Endothelial cell of umbilical vein (primary cell): Measurements from ENCODE around the gene ACOT7. TPM values are rescaled to one million over a fixed set of nuclear protein-coding genes. Genes with fewer than 3 reads are reported as not detected.

Source experiments
- BruUV-seq: library from RNA; stranded (reverse); fragments of 400-500 nt; replicated peaks from 2 replicates; lab custom pipeline; 2021; lab: Mats Ljungman, UMichigan
- CTCF ChIA-PET: fragments of 300-600, 350-600 bp; sonication (Branson Sonifier 250); formaldehyde crosslinking; loops from one replicate; lab custom pipeline; 2021; ENCODE audit warnings: antibody characterized with exemption, inconsistent platforms; lab: Charles Lee
- POLR2A ChIA-PET: fragments of 300-600, 350-600 bp; sonication (Branson Sonifier 250); formaldehyde crosslinking; loops from one replicate; lab custom pipeline; 2021; ENCODE audit warnings: antibody characterized with exemption, inconsistent platforms; lab: Charles Lee
- DNase-seq: peaks from one replicate; pipeline ENCODE4 v3.0.0-alpha.2; 2011; ENCODE audit warnings: low read depth, low spot score
- FAIRE-seq: peaks from 2 replicates; lab custom pipeline; 2011; peaks lifted over from hg19 to GRCh38; lab: Jason Lieb, UNC
- H2AFZ ChIP-seq: 2 replicates; pipeline ENCODE4 v1.6.0; 2012; ENCODE audit warnings: low read depth, low read length, control low read depth, inconsistent platforms
- H3K27ac ChIP-seq: 2 replicates; pipeline ENCODE4 v1.5.1; 2011; ENCODE audit warnings: low read depth, mild to moderate bottlenecking, control low read depth, low read length, moderate library complexity; ENCODE audit not compliant: insufficient read depth
- H3K27me3 ChIP-seq, 2 experiments: 2 replicates each; pipeline versions ENCODE4 v1.6.0 to v1.6.1; 2011; ENCODE audit warnings: low read length in 2 of 2, mixed read lengths in 1 of 2; ENCODE audit not compliant: control insufficient read depth in 2 of 2, insufficient read depth in 2 of 2
- H3K36me3 ChIP-seq, 2 experiments: 2 replicates in 1 of 2; 3 replicates in 1 of 2; pipeline ENCODE4 v1.5.1; 2011; ENCODE audit warnings: low read length in 2 of 2, mild to moderate bottlenecking in 1 of 2, moderate library complexity in 1 of 2; ENCODE audit not compliant: control insufficient read depth in 2 of 2, insufficient read depth in 2 of 2; ENCODE audit errors: extremely low read depth in 1 of 2
- H3K4me1 ChIP-seq: 3 replicates; pipeline ENCODE4 v1.5.1; 2011; ENCODE audit warnings: mild to moderate bottlenecking, low read length; ENCODE audit not compliant: control insufficient read depth, insufficient read depth; ENCODE audit errors: extremely low read depth
- H3K4me2 ChIP-seq: 2 replicates; pipeline ENCODE4 v1.6.1; 2011; ENCODE audit warnings: low read length, control low read depth, mixed read lengths; ENCODE audit not compliant: insufficient read depth
- H3K4me3 ChIP-seq, 3 experiments: fragments of 200-600 bp in 1 of 3; sonication (generic), shearing (Covaris generic) in 1 of 3; replicated peaks in 1 of 3; 2 replicates each; pipeline ENCODE4 v1.5.1; 2011 to 2016; ENCODE audit warnings: control low read depth in 3 of 3, low read length in 3 of 3, mild to moderate bottlenecking in 2 of 3, inconsistent platforms in 1 of 3, low read depth in 1 of 3, moderate library complexity in 1 of 3; ENCODE audit not compliant: insufficient read depth in 1 of 3
- H3K79me2 ChIP-seq: 2 replicates; pipeline ENCODE4 v1.6.0; 2012; ENCODE audit warnings: low read length, inconsistent platforms; ENCODE audit not compliant: control insufficient read depth, insufficient read depth
- H3K9ac ChIP-seq: replicated peaks from 2 replicates; pipeline ENCODE3; 2011; ENCODE audit warnings: low read length, control low read depth; ENCODE audit not compliant: insufficient read depth; ENCODE audit errors: extremely low read depth
- H3K9me1 ChIP-seq: replicated peaks from 3 replicates; pipeline ENCODE4 v1.6.0; 2011; ENCODE audit warnings: mild to moderate bottlenecking, low read length; ENCODE audit not compliant: control insufficient read depth, insufficient read depth; ENCODE audit errors: extremely low read depth
- H3K9me3 ChIP-seq: replicated peaks from 2 replicates; pipeline ENCODE4 v1.5.1; 2012; ENCODE audit warnings: low read length, inconsistent platforms; ENCODE audit not compliant: control insufficient read depth, insufficient read depth
- H4K20me1 ChIP-seq: replicated peaks from 2 replicates; pipeline ENCODE3; 2011; ENCODE audit warnings: mild to moderate bottlenecking, low read length; ENCODE audit not compliant: control insufficient read depth, insufficient read depth; ENCODE audit errors: extremely low read depth
- CTCF ChIP-seq, 2 donors: IDR thresholded peaks; 1 replicate in 1 of 2; 2 replicates in 1 of 2; pipeline ENCODE4 v1.5.1; 2011; ENCODE audit warnings: low read length in 2 of 2, mild to moderate bottlenecking in 2 of 2, moderate library complexity in 2 of 2, control low read depth in 1 of 2, inconsistent platforms in 1 of 2, low read depth in 1 of 2; ENCODE audit not compliant: insufficient read depth in 1 of 2; ENCODE audit errors: extremely low read depth in 1 of 2
- EZH2 ChIP-seq: IDR thresholded peaks from 2 replicates; pipeline ENCODE4 v1.6.1; 2012; ENCODE audit warnings: borderline replicate concordance, low read depth, mild to moderate bottlenecking, moderate library complexity, low read length, inconsistent platforms; ENCODE audit not compliant: severe bottlenecking
- FOS ChIP-seq: IDR thresholded peaks from 2 replicates; pipeline ENCODE4 v1.6.1; 2011; ENCODE audit warnings: mild to moderate bottlenecking, low read length, moderate library complexity, borderline replicate concordance; ENCODE audit not compliant: insufficient read depth
- GATA2 ChIP-seq: IDR thresholded peaks from 2 replicates; pipeline ENCODE4 v1.7.0; 2011; ENCODE audit warnings: low read depth, mild to moderate bottlenecking, moderate library complexity, mixed read lengths, low read length; ENCODE audit not compliant: insufficient read length, insufficient read depth
- JUN ChIP-seq: IDR thresholded peaks from 2 replicates; pipeline ENCODE4 v1.6.1; 2011; ENCODE audit warnings: borderline replicate concordance, low read depth; ENCODE audit not compliant: insufficient read length, insufficient read depth
- MAX ChIP-seq: IDR thresholded peaks from 2 replicates; pipeline ENCODE4 v1.6.1; 2011; ENCODE audit not compliant: insufficient read depth, insufficient read length
- MYC ChIP-seq: IDR thresholded peaks from one replicate; pipeline ENCODE4 v1.6.1; 2011; ENCODE audit warnings: mild to moderate bottlenecking, low read depth, low read length
- POLR2A ChIP-seq: IDR thresholded peaks from 2 replicates; pipeline ENCODE4 v1.6.1; 2012; ENCODE audit warnings: low read depth, mild to moderate bottlenecking, control low read depth, low read length
- POLR2AphosphoS5 ChIP-seq: IDR thresholded peaks from 2 replicates; pipeline ENCODE4 v1.6.1; 2012; ENCODE audit warnings: low read depth, mild to moderate bottlenecking, control low read depth, low read length, moderate library complexity; ENCODE audit not compliant: insufficient read depth
- dilution Hi-C: fragments of 300-500 bp; cut with MboI; formaldehyde crosslinking; loops from one replicate; pipeline ENCODE4 v1.15.0; 2019; ENCODE audit warnings: low sequenced_read_pairs; ENCODE audit not compliant: extremely low pct_ligation_motif_present
- intact Hi-C: fragments of 100-400 bp; cut with micrococcal nuclease; formaldehyde crosslinking; loops from one replicate; pipeline ENCODE4 v1.10.0; 2022
- polyA plus RNA-seq, 4 experiments: library from polyadenylated mRNA; depleted of rRNA in 3 of 4; stranded (reverse) in 3 of 4; unstranded in 1 of 4; fragments of >200 nt; gene quantifications; 2 replicates each; pipeline versions ENCODE4 v1.2.1 to v1.2.3, GENCODE V29; 2011 to 2012; ENCODE audit warnings: missing spikeins in 1 of 4
- total RNA-seq: library from RNA; stranded (reverse); gene quantifications from 2 replicates; pipeline ENCODE4 v1.2.3, GENCODE V29; 2021

Gene ACOT7
- total and polyA plus RNA-seq, 2 donors (not counting 3 experiments of a cell fraction or from before 2014, with no cell fraction given), result 69.4 to 105 TPM

- no TSS peak for BruUV-seq
- H3K27me3 ChIP-seq, result no peaks in the 10 kb centered on the region
- no peak for FAIRE-seq
Measured at GRCh38 chr1:6221210-6221784, 172.3 kb downstream of the ACOT7 start.

More at GRCh38 chr1:6221210-6221784, 172.3 kb downstream of the ACOT7 start:
- TF ChIP-seq MYC (no peak), POLR2AphosphoS5 (no peak), GATA2 (no peak), CTCF (IDR thresholded peaks at IDR 0.05; ENCODE audit: extremely low read depth in 1 of 2, insufficient read depth in 1 of 2, low read depth in 1 of 2, low read length in 2 of 2) (no peak), EZH2 (no peak), FOS (no peak), JUN (no peak), POLR2A (no peak), MAX (no peak)
- POLR2A ChIA-PET, result no interaction called here
- Histone ChIP-seq H3K4me2 (no peak overlapping the region), H3K9me1 (no peaks in the 10 kb centered on the region), H4K20me1 (no peaks in the 10 kb centered on the region), H3K79me2 (peaks cover 1% of the 10 kb centered on the region), H2AFZ (no peak overlapping the region), H3K27ac (no peak overlapping the region), H3K4me1 (no peaks in the 10 kb centered on the region), H3K9me3 (no peaks in the 10 kb centered on the region), H3K4me3 (no peak overlapping the region), H3K36me3 (peaks cover 6 to 18% of the 10 kb centered on the region in 2 experiments), H3K9ac (no peak overlapping the region)
- no peak for DNase-seq
- CTCF ChIA-PET, result interaction anchor here (1.7 to 5.3 kb wide), 2 partner anchors 15 to 16 kb away, joined by 4 to 17 read pairs; no protein-coding TSS in a partner anchor
- intact Hi-C loops (no loop called here), dilution Hi-C loops (no loop called here)
